ENCODE results near the gene PGF.
"Not testable (repeated sequence)": the region's sequence is repeated elsewhere in the genome, so short reads cannot be mapped to it uniquely, and the experiment has no call there.

PGF gene

DNA sequence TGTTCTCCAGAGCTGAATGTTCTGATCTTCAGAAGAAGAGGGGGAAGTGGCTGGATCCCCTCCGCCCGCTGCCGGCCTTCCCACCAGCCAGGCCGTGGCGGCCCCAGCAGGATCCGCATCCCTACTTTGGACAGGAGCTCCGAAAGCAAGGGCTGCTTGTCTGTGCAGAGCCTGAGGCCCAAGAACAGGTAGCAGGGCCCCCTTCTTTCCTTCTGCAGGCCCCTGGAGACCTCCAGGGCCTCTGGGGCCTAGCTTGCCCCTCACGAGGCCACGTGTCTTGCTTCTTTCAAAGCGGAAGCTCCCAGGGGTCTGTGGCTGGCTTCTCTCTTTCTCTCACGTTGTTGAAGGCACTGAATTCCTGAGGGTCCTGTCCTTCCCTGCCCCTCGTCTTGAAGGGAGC, 13.2 kb downstream of the PGF start:
- DNase-seq (ENCODE audit: low read depth) = no peak

DNA sequence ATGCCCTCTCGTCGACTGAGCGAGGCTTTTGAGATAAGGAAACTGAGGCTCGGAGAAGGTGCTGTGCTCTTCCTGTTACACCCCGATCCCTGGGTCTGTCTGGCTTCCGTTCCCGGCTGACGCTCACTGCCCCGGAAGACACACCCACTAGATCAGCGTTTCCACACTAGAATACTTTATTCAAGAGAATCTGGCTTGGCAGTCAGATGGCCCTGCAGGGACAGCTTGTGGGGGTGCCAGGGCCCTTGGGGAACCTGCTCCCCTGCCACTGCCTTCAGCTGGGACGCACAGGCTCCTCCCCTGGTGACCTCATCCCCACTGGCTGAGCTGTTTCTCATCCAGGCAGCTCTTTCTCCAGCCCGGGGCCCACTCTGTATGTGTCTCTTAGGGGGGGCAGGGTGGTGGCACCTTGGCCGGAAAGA, 13.7 kb downstream of the PGF start:
- DNase-seq (ENCODE audit: low read depth) = peak; percentile 50

DNA sequence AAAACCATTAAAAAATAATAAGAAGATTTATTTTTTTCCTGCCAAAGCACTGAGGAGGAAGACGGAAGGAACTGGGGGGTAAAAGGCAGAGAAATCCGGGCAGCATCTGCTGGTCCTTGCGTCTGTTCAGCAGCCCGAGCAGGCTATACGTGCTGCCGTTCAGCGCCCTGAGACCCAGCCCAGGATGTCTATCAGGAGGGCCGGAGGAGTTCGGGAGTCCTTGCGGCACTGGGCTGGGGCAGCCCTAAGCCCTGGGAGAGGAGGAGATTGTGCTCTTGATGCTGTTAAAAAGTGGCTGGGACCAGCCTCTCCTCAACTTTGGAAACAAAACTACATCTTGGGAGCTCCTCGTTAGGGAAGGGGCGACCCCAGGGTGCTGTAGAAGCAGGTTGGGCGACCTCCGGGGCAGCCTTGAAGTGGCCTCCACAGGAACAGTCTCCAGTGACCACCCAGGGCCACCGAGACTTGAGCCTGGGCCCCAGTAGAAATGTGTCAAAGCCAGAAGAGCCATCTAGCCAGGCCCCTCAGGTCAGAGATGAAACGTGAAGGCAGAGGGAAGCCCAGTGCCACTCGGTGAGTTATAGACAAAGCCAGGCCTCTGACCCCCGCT, 14.3 kb downstream of the PGF start:
- DNase-seq (ENCODE audit: low read depth) = no peak

DNA sequence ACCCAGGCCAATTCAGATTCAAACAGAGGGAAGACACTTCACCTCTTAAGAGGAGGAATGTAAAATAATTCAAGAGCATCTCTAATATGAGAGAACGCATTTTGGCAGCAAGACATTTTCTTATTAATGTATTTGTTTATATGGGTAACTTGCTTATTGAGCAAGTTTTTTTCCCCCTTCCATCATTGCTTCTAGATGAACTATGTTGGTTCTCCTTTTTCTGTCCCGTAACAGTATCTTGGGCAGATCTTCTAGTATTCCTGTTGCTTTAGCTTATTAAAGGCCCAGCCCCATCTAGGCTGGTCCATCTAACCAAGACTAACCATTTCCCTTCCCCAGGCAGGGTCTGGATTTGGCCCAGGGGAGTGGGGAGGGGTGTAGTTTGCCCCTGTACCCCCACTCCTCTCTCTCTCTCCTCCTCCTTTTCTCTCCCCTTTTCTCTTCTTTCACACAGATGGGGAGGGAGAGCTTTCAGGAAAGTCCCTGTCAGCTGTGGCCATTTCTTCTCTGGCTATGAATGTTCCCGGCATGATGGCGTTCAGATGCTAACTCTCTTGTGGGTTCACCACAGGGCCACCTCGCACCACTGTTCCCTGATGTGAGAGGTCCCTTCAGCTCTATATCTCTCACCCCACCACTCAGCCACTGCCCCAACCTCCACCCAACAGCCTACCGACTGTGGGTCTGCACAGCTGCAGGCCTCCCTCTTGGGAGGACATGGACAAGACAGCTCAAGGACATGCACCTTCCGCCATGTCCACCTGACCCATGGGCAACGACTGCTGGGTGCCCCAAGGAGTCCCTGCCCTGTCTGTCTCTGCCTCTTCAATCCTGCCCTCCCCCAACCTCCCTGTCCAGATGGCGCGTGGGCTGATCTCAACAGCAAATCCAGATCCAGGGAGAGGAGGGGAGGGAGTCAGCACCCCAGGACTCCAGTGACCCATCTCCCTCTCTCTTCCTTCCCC, 16.6 kb downstream of the PGF start:
- DNase-seq (ENCODE audit: low read depth) = no peak

DNA sequence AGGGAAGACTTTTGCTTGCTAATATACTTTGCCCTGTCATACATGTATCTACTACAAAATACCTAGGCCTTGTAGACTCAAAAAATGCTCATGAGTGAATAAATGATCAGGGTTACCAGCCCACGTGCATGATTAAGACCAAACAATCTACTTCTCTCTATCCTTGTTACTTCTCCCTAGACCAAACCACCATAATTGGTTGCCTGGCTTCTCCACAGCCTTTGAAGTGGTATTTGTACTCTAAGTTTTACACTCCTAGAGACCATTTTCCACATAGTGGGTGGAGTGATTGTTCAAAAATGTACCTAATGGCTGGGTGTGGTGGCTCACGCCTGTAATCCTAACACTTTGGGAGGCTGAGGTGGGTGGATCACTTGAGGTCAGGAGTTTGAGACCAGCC, 18.2 kb downstream of the PGF start:
- DNase-seq (ENCODE audit: low read depth) = no peak

DNA sequence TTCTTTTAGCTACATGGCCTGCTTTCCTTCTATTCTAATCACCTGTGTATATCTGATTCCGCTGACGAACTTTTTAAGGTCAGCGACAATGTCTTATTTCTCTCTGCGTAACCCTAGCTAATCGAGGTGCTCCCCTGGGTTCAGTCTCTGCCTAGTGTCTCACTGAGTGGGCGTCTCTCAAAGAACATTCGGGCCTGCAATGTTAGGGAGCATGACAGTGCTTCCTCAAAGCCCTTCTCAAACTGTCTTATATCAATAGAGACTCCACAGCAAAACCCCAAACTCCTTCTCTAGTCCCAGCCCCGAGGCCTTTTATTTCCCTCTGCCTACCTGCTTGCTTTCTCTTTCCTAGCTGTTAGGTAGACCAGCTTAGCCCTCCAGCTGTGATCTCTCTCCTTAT, 18.7 kb downstream of the PGF start:
- no peak for DNase-seq (ENCODE audit: low read depth)

DNA sequence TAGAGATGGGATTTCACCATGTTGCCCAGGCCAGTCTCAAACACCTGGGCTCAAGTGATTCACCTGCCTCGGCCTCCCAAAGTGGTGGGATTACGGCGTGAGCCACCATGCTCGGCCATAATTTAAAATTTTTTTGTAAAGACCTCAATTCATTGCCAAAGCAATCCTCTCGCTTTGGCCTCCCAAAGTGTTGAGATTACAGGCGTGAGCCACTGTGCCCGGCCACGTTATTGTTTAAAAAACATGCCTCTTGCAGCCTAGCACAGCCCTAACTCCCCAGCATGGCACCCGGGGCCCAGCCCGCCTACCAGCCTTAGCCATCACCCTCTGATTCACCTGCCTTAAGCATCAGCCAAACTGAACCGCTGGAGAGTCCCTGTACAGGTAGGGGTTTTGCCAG, 19.2 kb downstream of the PGF start:
- no peak for DNase-seq (ENCODE audit: low read depth)

DNA sequence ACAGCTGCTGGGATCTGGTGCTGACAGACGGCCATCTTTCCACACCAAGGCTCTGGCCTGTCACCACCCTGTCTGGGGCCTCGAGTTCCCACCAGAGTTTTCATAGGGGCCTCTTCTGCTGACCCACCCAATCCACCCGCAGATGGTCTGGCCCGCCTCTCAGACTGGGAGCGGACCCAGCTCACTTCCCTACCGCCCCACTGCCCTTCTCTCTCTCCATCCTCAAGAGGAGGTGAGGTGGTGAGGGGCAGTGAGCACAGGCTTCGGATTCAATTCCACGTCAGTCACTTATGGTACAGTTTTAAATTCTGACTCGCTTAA, 20.1 kb downstream of the PGF start:
- no peak for DNase-seq (ENCODE audit: low read depth)

DNA sequence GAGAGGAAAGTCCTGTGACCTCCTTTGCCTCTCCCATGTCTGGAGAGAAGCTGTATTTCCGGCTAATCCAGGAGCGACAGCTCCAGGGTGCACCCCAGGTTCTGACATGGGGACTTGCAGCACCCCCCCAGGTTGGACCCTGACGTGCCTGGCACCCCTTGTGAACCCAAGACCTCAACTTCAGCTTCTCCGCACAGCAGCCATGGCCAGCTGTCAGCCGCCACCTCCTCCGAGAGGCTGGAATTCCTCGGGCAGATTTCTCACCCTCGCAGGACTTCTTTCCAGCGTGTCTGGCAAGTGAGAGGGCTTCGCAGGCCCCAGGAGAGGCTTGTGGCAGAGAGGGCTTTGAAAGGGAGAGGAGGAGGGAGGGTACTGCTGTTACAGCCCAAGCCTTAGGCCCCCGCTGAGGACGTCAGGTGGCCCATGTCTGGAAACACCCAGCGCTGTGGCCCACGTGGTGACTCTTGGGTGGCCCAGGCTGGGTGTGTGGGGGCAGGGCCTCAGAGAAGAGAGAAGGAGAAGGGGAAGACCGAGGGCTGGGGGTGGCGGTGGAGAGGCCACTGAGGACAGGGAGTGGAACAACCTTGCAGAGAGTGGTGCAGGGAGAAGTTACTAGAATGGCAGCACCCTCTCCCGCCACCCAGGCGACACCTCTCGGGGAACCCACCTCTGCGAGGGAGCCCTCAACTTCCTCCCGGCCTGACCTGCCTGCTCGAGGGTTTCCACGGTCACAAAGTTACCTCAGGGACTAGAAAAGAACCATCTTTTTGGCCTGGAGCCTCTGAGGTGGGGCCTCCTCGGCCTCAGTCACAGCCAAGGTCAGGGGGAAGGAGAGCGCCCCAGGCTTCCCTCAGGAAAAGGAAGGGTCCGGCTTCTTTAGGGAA, 20.7 kb downstream of the PGF start:
- DNase-seq (ENCODE audit: low read depth) = no peak

DNA sequence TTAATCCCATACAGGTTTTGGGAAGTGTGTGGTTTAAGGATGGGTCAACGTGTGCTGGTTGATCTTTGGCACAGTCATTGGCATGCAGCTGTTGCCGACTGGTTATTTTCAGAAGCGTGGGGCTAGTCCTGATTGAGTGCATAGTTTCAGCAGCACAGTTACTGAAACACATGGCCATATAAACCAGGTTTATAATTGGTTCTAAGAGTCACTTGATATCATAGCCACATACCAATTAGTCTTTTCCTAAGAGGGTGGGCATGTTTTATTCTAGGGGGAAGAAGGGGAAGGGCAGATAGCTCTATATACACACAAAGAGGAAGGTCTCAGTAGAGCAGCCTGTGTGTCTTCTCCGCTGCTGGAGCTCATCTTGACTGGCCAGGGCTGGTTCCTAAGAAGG, 21.4 kb downstream of the PGF start:
- DNase-seq (ENCODE audit: low read depth) = no peak

DNA sequence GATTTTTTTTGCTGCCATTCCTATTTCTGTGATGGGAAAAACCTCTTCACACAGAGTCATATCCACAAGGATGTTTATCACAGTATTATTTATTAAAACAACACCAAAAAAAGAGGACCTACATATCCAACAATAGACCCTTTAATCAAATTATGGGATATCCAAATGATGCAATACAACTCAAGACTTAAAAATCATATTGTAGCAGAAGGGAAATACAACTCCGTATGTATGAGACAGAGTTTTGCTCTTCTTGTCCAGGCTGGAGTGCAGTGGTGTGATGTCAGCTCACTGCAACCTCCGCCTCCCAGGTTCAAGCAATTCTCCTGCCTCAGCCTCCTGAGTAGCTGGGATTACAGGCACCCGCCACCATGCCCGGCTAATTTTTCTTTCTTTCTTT, 22.5 kb downstream of the PGF start:
- DNase-seq (ENCODE audit: low read depth) = not testable (repeated sequence)

DNA sequence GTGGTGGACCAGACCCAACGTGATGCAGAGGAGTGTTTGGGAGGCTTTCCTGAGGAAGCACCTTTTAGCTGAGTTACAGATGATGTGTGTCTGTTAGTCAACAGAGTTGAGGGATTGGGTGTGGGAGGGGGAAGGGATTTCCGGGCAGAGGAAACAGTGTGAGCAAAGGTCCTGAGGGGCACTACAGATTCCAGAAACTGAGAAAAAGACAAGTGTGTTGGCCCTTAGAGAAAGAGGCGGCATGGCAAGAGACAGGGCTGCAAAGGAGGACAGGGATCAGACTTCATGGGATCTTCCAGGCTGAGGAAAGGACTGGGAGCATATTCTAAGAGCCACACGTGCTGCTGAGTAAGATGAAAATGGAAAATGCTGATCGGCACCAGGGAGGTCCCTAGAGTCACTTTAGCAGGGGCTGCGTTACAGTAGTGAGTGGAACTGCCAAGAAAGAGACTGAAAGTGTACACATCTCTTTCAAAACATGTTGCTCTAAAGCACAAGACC, 22.9 kb downstream of the PGF start:
- no peak for DNase-seq (ENCODE audit: low read depth)

DNA sequence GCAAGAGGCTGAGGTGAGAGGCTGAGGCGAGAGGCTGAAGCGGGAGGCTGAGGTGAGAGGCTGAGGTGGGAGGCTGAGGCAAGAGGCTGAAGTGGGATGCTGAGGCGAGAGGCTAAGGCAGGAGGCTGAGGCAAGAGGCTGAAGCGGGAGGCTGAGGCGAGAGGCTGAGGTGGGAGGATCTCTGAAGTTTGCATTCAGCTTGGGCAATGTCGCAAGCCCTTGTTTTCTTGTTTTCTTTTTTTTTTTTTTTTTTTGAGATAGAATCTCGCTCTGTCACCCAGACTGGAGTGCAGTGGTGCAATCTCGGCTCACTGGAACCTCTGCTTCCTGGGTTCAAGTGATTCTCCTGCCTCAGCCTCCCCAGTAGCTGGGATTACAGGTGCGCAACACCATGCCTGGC, 23.7 kb downstream of the PGF start:
- DNase-seq (ENCODE audit: low read depth) = not testable (repeated sequence)

DNA sequence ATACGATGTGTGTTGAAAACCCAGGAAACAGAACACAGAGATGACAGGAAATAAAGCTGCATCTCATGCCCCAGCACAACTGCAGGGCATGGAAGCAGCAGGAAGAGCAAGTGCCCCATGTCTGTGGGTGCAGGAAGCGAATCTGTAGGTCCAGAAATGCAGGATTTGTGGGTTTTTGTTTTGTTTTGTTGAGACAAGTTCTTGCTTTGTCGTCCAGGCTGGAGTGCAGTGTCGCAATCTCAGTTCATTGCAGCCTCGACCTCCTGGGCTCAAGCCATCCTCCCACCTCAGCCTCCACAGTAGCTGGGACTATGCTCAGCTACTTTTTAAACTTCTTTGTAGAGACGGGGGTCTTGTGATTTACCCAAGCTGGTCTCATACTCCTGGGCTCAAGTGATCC, 26.2 kb downstream of the PGF start:
- no peak for DNase-seq (ENCODE audit: low read depth)

DNA sequence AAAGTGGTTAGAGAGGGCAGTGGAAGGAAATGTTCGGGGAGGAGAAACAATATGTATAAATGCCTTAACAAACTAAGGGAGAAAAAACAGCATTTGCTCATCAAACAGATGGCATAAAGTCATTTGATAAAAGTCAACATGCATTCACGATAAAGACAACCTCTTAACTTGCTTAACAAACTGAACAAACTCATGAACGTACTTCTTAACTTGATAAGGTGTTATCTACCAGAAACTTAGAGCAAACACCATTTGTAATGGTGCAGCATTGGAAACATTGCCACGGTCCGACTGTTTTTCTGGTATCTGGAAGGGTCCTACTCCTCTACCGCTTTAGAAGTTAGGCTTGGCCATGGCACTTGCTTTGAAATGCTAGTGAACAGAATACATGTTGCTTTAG, 28.2 kb downstream of the PGF start:
- DNase-seq (ENCODE audit: low read depth) = no peak

DNA sequence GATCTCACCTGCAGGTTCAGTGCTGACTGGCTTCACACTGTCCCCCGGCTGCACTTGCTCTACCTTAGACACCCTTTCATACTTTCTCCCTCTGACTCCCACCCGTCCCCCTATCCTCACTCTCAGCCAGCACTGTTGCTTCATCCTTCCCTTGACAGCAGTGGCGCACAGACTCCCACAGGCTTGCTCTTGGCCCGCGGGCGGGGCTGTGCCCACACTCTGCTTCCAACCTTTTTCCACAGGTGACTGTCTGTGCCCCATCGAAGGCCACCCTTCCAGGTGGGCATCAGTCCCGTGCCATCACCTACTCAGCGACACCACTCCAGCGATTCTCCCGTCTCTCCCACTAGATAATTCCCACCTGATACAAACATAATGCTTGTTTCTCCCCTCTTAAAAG, 31.3 kb downstream of the PGF start:
- no peak for DNase-seq (ENCODE audit: low read depth)

DNA sequence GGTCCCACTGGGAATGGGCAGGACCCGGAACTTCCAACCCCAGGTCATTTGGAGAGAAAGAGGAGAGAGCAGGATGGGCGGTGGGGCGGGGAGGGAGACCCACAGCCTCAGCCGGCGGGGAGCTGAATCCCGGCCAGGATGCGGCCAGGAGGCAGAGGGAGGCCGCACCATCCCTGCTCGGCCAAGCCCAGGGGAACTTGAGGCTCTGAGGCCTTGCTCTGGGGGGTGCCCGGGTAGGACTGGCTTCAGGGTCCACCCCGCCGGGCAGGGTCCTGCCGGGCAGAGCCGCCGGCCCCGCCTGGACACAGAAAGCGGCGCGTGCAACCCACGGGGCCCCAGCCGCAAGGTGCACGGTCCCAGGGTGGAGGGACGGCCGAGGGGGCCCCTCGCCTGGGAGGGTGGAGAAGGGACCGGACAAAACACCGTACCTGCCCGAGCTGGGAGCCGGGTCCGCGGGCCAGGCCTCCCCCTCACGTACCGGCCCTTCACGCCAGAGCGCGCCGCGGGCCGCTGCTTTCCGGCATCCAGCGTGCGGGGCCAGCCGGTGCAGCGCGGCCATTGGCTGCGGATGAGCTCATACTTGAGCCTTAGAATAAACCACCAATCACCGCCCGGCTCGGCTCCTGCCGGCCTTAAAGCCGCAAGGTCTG, 32.5 kb downstream of the PGF start, which contains the start of gene RPS6KL1:
Gene RPS6KL1, minus strand, starts transcription at position 509 of the 650 bp plus-strand sequence. CDS start 1,719 bp downstream, outside the sequence.
- peak; percentile 44 for DNase-seq (ENCODE audit: low read depth)

DNA sequence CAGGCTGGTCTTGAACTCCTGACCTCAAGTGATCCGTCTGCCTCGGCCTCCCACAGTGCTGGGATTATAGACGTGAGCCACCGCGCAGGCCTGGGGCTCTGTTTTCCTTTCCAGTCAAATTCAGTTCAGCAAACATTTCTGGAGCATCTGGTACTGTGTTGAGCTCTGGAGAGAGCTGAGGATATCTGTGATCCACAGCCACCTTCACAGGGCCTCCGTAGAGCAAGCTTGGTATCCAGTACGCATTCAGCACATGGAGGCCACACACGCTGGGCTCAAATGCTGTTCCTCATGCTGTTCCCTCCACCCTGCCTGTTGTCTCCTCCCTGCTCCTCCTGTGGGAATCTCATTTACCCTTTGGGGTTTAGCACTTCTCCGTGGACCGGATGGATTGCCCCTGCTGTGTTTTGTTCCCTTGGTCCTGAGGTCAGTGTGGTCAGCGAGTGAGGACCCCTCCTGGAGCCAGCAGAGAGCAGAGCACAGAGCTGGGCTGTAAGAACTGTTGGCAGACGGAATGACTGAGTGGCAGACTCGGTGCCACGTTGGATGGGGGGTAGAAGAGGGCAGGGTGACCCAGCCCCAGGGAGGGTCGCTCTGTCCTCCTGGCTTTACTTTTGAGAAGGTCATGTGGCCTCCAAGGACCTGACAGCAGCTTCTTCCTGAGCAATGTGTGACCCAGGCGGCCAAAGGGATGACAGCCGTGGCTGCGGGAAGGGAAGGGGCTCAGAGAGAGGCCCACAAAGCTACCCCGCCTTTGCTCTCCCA, 33.2 kb downstream of the PGF start:
- DNase-seq (ENCODE audit: low read depth) = no peak

DNA sequence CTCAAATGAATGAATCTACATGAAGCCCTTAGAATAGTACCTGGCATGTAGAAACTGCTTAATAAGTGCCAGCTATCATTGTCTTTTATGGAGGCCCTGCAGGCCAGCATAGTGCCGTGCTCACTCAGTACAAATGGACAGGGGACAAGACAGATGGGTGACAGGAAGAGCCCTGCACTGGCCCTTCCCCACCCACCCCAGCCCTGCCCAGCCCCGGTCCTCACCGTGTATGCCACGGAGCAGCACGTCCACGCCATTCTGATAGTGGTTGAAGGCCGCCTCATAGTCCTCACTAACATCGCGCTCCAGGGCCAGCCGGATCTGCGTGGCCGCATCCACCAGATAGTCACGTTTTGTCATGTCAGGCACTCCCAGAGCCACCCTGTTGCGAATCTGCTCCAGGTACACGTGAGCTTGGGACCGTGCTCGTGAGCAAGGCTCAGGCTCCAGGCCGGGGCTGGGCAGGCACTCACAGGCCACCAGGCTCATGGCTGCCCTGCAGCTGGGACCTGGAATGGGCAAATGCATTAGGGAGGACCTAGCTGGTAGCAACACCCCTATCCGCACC, 34.3 kb downstream of the PGF start:
- no peak for DNase-seq (ENCODE audit: low read depth)

DNA sequence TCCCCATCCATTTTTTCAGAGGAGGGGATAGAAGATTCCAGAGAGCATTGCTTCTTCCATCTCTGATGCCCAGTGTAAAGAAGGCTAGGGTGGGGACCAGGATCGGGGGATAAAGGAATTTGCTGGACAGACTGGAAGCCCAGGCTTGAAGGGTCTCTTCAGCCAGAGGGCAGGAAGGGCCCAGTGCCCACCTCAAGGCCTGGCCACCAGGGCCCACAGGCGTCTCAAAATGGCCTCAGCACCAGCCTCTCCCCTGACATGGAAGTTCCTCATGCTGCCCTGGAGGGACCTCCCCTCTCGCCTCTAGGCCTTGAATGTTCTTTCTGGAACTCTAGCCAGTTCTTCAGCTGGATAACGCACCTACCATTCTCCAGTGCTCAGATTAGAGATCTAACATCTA, 35.1 kb downstream of the PGF start:
- no peak for DNase-seq (ENCODE audit: low read depth)
